ENCODE data around the gene KIF12.

GRCh38 chr9:114049441-114050225, 49.5 kb downstream of the KIF12 start:
- TF ChIP-seq CTCF (IDR thresholded peaks at IDR 0.05), result no peak
- no peak for TF ChIP-seq POLR2A (IDR thresholded peaks at IDR 0.05)

Measured in lower leg skin (tissue), 3 donors.